ENCODE results near the gene HECTD4. TPM values are rescaled to one million over a fixed set of nuclear protein-coding genes. Genes with fewer than 3 reads are reported as not detected.
"Not testable (repeated sequence)": the region's sequence is repeated elsewhere in the genome, so short reads cannot be mapped to it uniquely, and the experiment has no call there.

HECTD4 gene
- total RNA-seq, 1 donor from 2014 or later, result 63.3 TPM

DNA sequence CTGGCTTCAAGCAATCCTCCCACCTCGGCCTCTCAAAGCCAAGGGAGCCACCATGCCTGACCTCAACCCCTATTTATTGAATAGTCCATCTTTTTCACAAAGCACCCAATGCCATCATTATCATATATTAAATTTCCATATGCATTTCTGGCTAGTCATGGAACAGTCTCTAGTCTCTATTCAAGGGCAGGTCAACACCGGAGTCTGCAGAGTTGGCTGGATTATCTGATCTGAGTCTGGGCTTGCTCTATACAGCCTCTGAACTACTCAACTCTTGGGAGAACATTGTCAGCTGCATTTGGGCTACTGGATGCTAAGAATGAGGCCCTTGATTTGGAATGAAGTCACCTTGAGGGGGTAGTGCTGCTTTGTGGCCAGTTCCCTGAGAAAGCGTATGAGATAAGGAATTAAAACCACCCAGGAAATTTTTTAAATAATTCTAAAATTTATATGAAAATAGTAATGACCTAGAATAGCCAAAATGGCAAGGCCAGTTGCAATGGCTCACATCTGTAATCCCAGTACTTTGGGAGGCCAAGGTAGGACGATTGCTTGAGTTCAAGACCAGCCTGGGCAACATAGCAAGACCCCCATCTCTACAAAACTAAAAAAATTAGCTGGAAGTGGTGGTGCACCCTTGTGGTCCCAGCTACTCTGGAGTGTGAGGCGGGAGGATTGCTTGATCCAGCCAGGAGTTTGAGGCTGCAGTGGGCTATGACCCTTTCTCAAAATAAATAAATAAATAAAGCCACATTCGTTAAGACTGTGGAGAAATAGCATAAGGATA, 266.8 kb downstream of the HECTD4 start:
- Mint-ChIP-seq H3K27ac (ENCODE audit: unreplicated experiment) (no peak overlapping the region), H3K4me1 (ENCODE audit: unreplicated experiment) (peaks cover 10% of the 10 kb centered on the region), H3K4me3 (ENCODE audit: unreplicated experiment) (no peak overlapping the region), H3K9me3 (ENCODE audit: unreplicated experiment) (no peaks in the 10 kb centered on the region), H3K27me3 (ENCODE audit: unreplicated experiment) (no peaks in the 10 kb centered on the region), H3K36me3 (ENCODE audit: unreplicated experiment) (no peaks in the 10 kb centered on the region)
- TF ChIP-seq, protein P1, sequence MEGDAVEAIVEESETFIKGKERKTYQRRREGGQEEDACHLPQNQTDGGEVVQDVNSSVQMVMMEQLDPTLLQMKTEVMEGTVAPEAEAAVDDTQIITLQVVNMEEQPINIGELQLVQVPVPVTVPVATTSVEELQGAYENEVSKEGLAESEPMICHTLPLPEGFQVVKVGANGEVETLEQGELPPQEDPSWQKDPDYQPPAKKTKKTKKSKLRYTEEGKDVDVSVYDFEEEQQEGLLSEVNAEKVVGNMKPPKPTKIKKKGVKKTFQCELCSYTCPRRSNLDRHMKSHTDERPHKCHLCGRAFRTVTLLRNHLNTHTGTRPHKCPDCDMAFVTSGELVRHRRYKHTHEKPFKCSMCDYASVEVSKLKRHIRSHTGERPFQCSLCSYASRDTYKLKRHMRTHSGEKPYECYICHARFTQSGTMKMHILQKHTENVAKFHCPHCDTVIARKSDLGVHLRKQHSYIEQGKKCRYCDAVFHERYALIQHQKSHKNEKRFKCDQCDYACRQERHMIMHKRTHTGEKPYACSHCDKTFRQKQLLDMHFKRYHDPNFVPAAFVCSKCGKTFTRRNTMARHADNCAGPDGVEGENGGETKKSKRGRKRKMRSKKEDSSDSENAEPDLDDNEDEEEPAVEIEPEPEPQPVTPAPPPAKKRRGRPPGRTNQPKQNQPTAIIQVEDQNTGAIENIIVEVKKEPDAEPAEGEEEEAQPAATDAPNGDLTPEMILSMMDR (IDR thresholded peaks at IDR 0.05), result no peak
- DNase-seq (ENCODE audit: extremely low spot score, unreplicated experiment), result no peak

DNA sequence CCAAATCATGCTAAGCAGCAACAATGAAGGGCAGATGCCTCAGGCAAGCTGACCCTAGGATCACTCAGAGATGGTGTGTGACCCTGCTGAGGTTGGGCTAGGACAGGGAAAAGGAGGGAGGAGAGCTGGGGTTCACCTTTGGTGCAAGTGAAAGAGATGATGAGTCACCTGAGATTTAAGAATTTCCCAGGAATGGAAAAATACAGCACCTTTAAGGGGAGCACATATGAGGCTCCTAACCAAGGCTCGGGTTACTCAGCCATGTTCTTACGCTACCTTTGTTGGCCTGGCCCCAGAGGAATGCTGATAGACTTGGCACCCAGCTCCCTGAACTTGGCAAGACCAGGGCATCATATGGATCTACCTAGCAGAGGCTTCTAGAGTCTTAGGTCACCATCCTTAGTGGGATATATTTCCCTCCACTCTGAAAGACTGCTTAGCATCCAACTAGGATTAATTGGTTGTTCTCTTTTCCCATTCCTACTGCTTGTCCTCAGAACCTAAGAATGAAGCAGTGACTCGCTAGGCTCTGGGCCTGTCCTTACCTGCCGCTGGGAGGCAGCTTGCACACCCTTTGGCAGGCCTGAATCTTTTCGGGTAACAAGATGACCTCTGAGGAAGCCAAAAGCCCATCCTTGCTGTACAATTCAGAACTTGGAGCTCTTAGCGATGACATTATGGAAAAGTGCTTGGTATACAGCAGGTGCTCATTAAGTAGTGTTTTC, 269.7 kb downstream of the HECTD4 start:
- H3K4me1 Mint-ChIP-seq (ENCODE audit: unreplicated experiment), result peaks cover 21% of the 10 kb centered on the region
- no peak overlapping the region for H3K4me3 Mint-ChIP-seq (ENCODE audit: unreplicated experiment)
- DNase-seq (ENCODE audit: extremely low spot score, unreplicated experiment), result no peak
- H3K36me3 Mint-ChIP-seq (ENCODE audit: unreplicated experiment), result no peaks in the 10 kb centered on the region
- no peak overlapping the region for H3K27ac Mint-ChIP-seq (ENCODE audit: unreplicated experiment)
- TF ChIP-seq, protein P1 (IDR thresholded peaks at IDR 0.05), result no peak
- no peaks in the 10 kb centered on the region for H3K9me3 Mint-ChIP-seq (ENCODE audit: unreplicated experiment)
- no peaks in the 10 kb centered on the region for H3K27me3 Mint-ChIP-seq (ENCODE audit: unreplicated experiment)

DNA sequence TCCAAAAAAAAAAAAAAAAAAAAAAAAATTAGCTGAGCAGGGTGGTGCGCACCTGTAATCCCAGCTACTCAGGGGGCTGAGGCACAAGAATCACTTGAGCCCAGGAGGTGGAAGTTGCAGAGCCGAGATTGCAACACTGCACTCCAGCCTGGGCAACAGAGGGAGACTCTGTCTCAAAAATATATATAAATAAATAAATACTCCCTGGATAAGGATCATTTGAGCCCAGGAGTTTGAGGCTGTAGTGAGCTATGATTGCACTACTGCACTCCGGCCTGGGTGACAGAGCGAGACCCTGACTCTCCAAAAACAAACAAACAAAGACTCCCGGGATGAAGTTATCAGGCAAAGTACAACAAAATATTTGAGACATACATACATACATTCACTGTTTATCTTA, 270.3 kb downstream of the HECTD4 start:
- TF ChIP-seq, protein P1 (IDR thresholded peaks at IDR 0.05), result no peak
- no peak for DNase-seq (ENCODE audit: extremely low spot score, unreplicated experiment)
- no peak overlapping the region for H3K4me3 Mint-ChIP-seq (ENCODE audit: unreplicated experiment)
- H3K9me3 Mint-ChIP-seq (ENCODE audit: unreplicated experiment), result no peaks in the 10 kb centered on the region
- H3K36me3 Mint-ChIP-seq (ENCODE audit: unreplicated experiment), result no peaks in the 10 kb centered on the region
- H3K27ac Mint-ChIP-seq (ENCODE audit: unreplicated experiment), result no peak overlapping the region
- no peaks in the 10 kb centered on the region for H3K27me3 Mint-ChIP-seq (ENCODE audit: unreplicated experiment)
- peaks cover 25% of the 10 kb centered on the region for H3K4me1 Mint-ChIP-seq (ENCODE audit: unreplicated experiment)

DNA sequence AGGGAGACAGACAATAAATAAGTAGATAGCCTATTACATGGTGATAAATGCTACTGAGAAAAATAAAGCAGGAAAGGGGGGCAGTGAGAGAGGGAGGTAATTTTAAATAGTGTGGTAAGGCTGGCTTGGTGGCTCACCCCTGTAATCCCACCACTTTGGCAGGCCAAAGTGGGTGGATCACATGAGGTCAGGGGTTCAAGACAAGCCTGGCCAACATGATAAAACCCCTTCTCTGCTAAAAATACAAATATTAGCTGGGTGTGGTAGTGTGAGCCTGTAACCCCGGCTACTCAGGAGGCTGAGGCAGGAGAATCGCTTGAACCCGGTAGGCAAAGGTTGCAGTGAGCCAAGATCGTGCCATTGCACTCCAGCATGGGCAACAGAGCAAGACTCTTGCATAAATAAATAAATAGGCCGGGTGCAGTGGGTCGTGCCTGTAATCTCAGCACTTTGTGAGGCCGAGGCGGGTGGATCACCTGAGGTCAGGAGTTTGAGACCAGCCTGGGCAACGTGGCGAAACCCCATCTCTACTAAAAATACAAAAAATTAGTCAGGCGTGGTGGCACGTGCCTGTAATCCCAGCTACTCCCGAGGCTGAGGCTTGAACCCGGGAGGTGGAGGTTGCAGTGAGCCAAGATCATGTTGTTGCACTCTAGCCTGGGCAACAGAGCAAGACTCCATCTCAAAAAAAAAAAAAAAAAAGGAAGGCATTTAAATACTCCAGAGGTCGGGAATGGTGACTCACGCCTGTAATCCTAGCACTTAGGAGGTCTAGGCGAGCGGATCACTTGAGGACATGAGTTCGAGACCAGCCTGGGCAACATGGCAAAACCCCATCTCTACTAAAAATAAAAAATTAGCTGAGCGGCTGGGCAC, 271.2 kb downstream of the HECTD4 start:
- not testable (repeated sequence) for H3K9me3 Mint-ChIP-seq (ENCODE audit: unreplicated experiment); H3K36me3 Mint-ChIP-seq (ENCODE audit: unreplicated experiment); H3K4me3 Mint-ChIP-seq (ENCODE audit: unreplicated experiment); DNase-seq (ENCODE audit: extremely low spot score, unreplicated experiment); H3K27ac Mint-ChIP-seq (ENCODE audit: unreplicated experiment); H3K27me3 Mint-ChIP-seq (ENCODE audit: unreplicated experiment)
- peaks cover 26% of the 10 kb centered on the region for H3K4me1 Mint-ChIP-seq (ENCODE audit: unreplicated experiment)

Small RNA genes within 50 kb of the gene (microRNA-seq; reads per million reads assigned to microRNA genes)
- gene MIR6861 (ENCODE audit: unreplicated experiment), result not detected

Other genes with a start within 250 kb of the HECTD4 start
- gene RPL6, start 27.2 kb upstream of the HECTD4 start, total RNA-seq, result 1,250 and 1,279 TPM in 2 replicates
- gene PTPN11, start 36.5 kb upstream of the HECTD4 start, total RNA-seq, result 102 and 107 TPM in 2 replicates